GM15510 (cell line): Measurements from ENCODE around the gene CORO2B.

Experiments
- POLR2A ChIP-seq: IDR thresholded peaks from 3 replicates; pipeline ENCODE4 v1.6.1; 2011; ENCODE audit warnings: borderline replicate concordance; ENCODE audit not compliant: insufficient read length; ENCODE audit errors: extremely low read depth

Gene CORO2B

GRCh38 chr15:68699124-68699880, 120.5 kb downstream of the CORO2B start:
- TF ChIP-seq POLR2A: no peak

- TF ChIP-seq POLR2A: no peak
Measured at GRCh38 chr15:68699881-68700454, 121.2 kb downstream of the CORO2B start.

- TF ChIP-seq POLR2A: no peak
Measured at GRCh38 chr15:68700455-68701123, 121.8 kb downstream of the CORO2B start.

- TF ChIP-seq POLR2A: no peak
Measured at GRCh38 chr15:68701886-68702285, 123.1 kb downstream of the CORO2B start.

GRCh38 chr15:68704496-68705021, 125.8 kb downstream of the CORO2B start:
- TF ChIP-seq POLR2A: no peak

GRCh38 chr15:68706256-68706655, 127.5 kb downstream of the CORO2B start:
- no peak for TF ChIP-seq POLR2A

GRCh38 chr15:68706931-68707330, 128.1 kb downstream of the CORO2B start:
- no peak for TF ChIP-seq POLR2A

GRCh38 chr15:68707386-68707785, 128.6 kb downstream of the CORO2B start:
- TF ChIP-seq POLR2A: no peak

- TF ChIP-seq POLR2A: no peak
Measured at GRCh38 chr15:68709876-68710275, 131.1 kb downstream of the CORO2B start.

GRCh38 chr15:68710536-68710935, 131.7 kb downstream of the CORO2B start:
- no peak for TF ChIP-seq POLR2A

- no peak for TF ChIP-seq POLR2A
Measured at GRCh38 chr15:68711406-68711805, 132.6 kb downstream of the CORO2B start.

GRCh38 chr15:68712886-68713285, 134.1 kb downstream of the CORO2B start:
- no peak for TF ChIP-seq POLR2A

GRCh38 chr15:68713874-68714273, 135.1 kb downstream of the CORO2B start:
- TF ChIP-seq POLR2A: no peak

- TF ChIP-seq POLR2A: no peak
Measured at GRCh38 chr15:68715111-68715510, 136.3 kb downstream of the CORO2B start.

- no peak for TF ChIP-seq POLR2A
Measured at GRCh38 chr15:68717951-68718350, 139.2 kb downstream of the CORO2B start.

GRCh38 chr15:68718468-68718867, 139.7 kb downstream of the CORO2B start:
- TF ChIP-seq POLR2A: no peak

GRCh38 chr15:68719051-68719450, 140.3 kb downstream of the CORO2B start:
- TF ChIP-seq POLR2A: no peak

GRCh38 chr15:68719672-68720071, 140.9 kb downstream of the CORO2B start:
- TF ChIP-seq POLR2A: no peak
